ENCODE results near the gene PTPRN.
"Not testable (repeated sequence)": the region's sequence is repeated elsewhere in the genome, so short reads cannot be mapped to it uniquely, and the experiment has no call there.

The PTPRN gene

DNA sequence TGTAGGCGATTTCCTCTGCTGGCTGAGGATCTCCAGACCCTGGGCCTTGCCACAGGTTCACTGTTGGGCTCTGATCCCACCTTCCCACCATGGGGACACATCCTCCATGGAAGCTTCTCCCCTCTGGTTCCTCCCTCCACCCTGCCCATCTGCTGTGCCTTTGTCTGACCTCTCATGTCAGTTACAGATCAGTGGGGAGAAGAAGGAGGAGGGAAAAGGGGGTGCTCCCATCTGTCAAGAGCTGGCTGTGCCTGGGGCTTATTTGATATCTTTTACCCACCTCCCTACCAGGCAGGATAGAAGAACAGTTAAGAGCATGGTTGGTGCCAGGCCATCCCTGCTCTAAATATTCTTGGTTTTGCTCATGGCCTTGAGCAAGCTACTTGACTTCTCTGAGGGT is 42.3 kb downstream of the PTPRN start:
- DNase-seq: no peak

DNA sequence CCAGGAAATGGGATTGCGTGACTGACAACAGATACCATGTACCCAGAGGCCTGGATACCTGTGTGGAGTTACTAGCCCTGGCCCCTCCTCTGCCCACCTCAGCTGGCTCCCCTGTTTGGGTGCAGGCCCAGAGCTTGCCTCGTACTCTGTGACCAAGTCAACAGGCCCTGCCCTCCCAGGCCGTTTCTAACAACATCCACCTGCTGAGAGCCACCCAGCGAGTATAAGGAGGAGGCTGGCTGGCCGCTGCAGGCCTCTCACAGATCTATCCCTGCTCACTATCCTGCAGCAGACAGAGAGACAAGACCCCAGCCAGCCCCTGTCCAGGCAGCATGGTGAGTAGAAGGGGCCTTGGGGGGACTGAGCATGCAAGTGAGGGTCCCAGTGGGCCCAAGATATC is 43.0 kb downstream of the PTPRN start:
- no peak for DNase-seq

DNA sequence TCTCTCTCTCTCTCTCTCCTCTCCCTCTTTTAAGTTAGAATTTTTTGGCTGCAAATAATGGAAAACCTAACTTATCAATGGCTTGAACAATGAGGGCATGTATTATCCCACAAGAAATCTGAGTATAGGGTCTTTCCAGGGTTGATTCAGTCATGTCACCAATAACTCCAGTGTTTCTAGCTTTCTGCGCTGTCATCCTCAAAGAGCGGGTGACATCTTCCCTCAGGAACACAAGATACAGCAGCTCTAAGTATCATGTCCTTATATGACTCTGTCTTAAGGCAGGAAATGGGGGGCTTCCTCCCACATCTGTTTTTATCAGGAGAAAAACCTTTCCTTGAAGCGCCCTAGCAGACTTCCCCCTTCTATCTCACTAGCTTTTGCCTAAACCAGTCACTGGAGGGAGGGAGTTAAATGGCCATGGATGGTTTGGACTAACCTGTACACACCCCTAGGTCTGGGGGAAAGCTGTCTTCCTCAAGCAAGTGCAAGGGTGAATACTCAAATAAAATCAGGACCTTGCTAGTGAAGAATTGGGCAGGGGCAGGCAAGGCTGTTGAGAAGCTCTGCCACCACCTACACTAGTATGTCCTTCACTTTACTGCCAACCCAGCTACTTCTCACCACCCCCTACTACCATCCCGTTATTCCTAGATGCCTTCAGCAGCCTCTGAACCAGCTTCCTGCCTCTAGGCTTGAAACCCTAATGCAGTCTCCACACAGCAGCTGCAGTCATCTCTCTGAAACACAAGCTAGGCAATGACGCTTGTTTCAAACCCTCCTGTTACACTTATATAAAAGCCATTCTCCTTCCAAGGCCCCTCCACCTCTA is 48.0 kb downstream of the PTPRN start:
- DNase-seq: no peak

DNA sequence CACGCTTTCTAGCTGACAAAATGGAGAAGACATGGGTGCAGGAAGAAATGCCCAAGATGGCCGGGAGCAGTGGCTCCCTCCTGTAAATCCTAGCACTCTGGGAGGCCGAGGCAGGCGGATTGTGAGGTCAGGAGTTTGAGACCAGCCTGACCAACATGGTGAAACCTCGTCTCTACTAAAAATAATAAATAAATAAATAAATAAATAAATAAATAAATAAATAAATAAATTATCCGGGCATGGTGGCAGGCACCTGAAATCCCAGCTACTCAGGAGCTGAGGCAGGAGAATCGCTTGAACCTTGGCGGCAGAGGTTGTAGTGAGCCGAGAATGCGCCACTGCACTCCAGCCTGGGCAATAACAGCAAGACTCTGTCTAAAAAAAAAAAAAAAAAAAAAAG is 50.3 kb downstream of the PTPRN start:
- not testable (repeated sequence) for DNase-seq

DNA sequence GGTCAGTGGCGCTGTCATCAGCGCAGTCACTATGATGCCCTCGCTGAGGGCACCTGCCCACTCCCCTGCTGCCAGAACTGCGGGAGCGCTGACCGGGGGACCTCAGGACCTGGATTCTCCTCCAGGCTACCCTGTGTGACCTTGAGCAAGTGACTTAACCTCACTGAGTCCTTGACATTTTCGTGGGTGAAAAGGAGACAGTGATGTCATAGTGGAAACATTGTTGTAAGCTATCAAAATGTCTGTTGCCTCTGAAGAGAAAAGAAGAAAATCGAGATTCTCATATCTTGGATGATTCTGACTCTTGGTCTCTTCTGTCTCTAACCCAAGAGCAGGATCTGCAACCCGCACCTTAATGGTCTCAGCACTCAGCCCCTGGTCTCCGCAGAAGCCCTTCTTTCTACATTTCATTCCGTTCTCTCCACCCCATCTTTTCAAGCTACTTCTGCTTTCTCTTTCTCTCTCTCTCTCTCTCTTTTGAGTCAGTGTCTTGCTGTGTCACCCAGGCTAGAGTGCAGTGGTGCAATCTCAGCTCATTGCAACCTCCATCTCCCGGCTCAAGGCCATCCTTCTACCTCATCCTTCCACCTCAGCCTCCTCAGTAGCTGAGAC is 54.5 kb downstream of the PTPRN start:
- DNase-seq: peak; percentile 67

DNA sequence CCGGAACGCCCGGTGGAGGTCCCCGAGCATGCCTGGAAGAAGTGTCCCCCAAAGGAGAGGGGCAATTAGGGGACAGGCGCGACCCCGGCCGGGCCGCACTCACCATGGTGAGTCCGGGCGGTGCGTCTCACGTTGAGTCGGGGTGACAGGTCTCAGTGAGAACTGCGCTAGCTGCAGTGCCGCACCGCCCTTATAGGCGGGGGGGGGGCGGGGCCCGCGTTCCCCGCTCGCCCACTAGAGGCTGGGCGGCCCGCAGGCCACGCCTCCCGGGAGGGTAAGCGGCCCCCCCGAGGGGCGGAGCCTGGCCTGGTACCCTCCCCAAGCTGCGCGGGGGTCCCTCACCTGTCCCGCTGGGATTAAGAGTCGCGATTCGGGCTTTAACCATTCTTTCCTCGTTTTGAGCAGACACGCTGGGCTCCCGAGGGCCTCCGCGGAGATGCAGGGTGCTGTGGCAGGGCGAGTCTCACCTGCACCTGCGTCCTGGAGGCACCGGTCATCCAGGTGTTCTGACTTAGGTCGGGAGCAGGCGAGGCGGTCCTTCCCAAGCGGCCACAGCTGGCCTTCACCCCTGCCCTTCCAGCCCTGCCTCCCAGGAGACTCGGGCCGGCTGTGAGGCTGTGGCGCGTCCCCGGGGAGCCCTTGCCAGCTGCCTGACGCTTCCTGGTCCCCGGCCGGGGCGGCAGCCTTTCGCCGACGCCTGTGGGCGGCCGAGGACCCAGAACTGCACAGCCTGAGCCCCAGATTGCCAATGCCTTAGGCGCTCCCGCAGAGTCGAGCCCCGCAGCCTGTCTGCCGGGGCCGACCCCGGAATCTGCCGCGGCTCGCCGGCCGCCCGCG is 55.2 kb downstream of the PTPRN start, which contains the start of gene TUBA4A:
TUBA4A (minus strand) TSS at position 166 of the 837 bp plus-strand sequence; CDS start at position 106, 60 bp downstream.
- peak; percentile 96 for DNase-seq

DNA sequence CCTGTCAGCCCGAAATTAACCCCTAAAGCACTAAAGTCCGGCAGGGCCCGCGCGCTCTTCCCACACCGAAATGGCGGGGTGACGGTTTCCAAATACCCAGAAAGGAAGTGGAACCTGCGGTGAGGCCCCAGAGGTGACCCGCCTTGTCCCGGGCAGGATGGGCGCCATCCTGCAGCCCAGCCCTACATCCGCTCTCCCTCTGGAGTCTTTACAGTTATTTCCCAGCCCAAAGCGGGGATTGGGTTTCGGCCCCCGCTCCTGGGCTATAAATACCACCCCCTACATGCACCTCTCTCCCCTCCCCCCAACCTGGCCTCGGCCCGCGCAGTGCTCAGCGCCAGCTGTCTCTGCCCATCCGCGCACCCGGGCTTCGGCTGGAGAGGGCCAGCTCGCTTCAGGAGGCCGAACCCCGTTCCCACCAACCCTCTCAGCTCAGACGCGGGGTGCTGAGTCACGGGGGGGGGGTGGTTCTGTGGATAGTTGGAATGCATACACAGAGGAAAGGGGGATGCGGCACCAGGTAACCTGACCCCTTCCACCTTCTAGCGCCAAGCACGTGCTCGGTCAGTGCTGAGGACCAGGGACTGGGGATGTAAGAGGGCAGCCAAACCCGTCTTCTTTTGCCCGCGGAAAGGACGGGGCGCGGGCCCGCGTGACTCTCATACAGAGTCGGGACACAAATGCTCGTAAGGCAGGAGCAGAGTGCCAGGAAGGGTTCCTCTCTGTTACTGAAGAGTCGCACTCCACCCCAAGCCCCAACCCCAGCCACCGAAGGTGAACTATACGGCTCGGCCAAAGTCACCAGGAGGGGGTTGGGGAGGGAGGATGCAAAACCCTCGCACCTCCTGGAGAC is 56.1 kb downstream of the PTPRN start, which contains the start of gene TUBA4B:
TUBA4B (plus strand) TSS at position 344 of the 853 bp plus-strand sequence; CDS start at position 509, 165 bp downstream.
- peak; percentile 59 for DNase-seq

DNA sequence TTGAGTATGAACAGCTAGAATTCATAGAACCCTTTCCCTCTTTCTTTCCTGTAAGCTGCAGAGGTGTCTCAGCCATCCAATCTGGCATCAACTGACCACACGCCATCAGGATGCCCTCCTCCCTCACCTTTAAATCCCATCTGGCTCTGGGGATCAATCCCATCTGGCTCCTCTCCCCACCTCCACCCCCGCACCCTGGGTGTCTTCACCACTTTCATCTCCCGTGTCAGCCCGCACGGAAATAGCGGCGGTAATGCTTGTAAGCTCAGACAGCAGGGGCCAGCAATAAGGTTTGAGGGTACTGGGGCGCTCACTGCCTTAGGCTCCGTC is 56.7 kb downstream of the PTPRN start:
- peak; percentile 57 for DNase-seq

DNA sequence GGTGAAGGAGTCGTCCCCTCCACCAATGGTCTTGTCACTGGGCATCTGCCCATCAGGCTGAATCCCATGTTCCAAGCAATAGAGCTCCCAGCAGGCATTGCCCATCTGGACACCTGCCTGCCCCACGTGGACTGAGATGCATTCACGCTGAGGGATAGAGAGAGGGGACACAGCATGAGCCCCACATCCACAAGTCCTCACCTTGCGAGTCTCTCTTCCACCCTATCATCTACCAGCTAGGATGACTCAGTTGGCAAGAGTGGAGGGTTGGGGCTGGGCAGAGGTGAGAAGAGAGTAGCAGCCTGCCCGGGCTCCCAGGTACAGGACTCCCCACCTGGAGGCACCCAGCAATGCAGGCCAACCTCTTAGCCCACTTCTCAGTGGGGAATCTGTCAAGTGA is 57.1 kb downstream of the PTPRN start:
- DNase-seq: peak; percentile 49

DNA sequence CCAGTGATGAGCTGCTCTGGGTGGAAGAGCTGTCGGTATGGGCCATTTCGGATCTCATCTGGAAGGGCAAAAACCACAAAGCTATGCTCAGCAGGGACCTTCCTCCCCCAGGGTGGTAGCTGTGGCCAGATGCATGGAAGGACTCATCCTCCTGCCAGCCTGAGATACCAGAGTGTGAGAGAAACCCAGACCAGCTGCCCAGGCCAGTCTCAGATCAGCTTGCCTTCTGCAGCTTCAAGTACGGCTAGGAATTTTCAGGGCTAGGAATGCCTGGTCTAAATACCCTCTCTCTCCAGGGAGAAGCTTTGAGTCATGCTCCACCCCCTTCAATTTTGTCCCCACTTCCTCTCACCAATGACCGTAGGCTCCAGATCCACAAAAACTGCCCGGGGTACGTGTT is 57.5 kb downstream of the PTPRN start:
- DNase-seq: no peak

DNA sequence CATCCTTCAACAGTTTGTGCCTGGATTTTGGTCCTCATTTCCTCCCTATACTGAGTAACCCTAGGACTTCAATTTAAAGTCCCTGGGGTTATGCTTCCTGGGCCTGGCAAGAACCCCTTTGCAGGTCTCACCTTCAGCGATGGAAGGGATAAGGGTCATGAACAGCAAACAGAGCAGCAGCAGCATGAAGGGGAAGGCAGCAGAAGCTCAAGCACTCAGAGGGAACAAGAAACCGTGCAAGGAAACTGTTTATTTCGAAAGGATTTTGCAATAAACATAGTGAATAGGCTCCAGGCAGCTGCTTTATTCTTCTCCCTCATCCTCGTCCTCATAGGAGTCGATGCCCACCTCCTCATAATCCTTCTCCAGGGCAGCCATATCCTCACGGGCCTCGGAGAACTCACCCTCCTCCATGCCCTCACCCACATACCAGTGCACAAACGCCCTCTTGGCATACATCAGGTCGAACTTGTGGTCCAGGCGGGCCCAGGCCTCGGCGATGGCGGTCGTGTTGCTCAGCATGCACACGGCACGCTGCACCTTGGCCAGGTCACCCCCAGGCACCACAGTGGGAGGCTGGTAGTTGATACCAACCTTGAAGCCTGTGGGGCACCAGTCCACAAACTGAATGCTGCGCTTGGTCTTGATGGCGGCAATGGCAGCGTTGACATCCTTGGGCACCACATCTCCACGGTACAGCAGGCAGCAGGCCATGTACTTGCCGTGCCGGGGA is 59.0 kb downstream of the PTPRN start:
- DNase-seq: no peak

DNA sequence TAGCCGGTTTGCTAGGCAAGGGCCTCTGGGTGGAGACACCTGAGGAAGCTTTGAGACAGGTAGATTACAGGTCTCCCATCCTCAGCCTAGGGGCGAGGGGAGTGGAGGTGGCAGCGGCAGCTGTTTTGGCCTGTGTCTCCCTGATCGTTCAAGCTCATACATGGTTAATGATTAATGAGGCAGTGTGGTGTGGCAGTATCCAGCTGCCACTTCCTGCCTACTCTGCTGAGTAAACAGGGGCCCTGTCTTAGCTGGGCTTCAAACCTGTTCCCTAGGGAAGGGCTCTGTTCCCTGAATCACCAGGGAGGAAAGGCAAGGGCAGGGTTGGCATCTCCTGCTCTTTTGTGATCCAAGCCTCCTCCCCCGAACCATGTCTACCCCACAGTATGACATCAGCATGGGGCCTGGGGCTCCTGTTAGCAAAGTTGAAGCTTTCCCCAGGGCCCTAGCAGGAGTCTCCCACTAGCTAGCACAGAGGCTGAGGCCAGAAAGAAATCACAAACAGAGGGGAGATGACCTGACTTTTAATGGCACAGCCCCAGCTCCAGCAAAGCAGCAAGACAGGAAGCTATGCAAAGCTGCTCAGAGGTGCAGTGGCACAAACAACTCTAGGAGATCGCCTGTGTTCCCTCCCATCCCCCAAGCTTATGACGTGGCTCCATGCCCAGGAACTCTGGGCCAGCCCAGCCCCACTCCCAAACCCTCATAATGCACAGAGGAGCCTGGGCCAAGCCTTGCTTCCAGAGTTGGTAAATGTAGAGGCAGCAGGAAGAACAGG is 59.8 kb downstream of the PTPRN start:
- DNase-seq: peak; percentile 63

DNA sequence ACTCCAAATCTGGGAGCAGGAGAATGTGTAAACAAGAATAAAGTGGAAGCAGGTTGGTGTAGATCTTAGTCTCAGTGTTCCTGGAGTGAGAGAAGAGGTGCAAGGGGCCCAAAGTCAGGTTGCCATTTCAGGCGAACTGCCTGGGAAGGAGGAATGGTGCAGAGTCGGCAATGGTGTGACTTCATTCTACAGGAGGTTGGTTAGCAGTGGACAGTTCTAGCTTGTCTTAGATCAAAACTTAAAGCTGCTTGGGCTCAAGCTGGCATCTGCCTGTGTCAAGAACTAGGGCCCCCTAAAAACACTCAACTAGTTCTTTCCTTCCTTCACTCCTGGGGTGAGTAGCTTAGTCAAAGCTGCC is 60.4 kb downstream of the PTPRN start:
- DNase-seq: no peak

DNA sequence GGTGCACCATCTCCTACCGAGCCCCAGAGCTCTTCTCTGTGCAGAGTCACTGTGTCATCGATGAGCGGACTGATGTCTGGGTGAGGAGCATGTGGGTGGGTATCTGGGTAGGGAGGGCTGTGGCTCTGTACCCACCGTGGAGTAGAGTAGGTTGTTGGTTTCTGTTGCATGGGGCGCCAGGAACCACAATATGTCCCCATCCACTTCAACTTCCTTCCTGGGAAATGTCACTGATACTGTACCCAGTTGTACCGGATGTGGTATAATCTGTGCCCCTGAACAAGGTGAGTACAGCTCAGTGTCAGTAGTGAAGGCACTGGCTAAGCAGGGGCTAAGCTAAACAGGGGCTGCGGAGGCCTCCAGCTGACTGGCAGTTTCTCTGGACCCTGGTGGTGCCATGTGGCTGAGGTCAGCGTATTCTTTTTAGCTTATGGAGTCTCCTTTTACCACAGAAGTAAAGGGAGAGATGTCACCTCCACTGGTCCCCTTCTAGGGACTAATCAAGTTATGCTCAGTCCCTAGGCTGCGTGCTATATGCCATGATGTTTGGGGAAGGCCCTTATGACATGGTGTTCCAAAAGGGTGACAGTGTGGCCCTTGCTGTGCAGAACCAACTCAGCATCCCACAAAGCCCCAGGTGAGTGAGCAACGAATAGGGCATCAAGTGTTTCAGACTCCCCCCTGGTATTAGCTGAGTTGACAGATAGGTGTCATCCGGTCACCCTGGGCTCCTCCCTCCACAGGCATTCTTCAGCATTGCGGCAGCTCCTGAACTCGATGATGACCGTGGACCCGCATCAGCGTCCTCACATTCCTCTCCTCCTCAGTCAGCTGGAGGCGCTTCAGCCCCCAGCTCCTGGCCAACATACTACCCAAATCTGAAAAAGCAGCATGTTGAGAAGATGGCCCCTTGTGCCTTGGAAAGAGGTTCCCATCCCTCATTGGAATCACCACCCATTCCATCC is 61.2 kb downstream of the PTPRN start:
- DNase-seq: peak; percentile 57

DNA sequence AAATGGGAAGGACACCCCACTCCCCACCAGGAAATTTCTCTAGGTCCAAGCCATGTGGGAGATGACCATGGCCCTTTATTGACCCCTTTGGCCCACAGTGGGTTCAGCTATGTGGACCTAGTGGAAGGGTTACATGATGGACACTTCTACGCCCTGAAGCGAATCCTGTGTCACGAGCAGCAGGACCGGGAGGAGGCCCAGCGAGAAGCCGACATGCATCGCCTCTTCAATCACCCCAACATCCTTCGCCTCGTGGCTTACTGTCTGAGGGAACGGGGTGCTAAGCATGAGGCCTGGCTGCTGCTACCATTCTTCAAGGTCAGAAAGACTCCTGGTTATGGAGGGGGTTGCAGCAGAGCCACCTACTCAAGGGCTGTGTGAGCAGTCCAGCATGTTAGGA is 62.6 kb downstream of the PTPRN start:
- no peak for DNase-seq

DNA sequence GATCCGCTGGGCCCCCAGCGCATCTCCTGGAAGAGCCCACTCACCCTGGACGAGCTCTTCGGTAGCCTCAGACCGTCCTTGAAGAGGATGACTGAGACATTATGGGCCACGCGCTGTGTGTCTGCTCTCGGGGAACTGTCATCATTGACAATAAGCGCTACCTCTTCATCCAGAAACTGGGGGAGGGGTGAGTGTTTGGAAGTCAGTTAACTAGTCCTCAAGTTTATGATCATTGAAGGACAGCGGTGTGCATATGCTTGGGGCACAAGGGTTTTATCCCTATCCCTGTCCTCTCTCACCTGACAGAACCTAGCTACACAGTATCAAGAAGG is 63.3 kb downstream of the PTPRN start:
- DNase-seq: no peak

DNA sequence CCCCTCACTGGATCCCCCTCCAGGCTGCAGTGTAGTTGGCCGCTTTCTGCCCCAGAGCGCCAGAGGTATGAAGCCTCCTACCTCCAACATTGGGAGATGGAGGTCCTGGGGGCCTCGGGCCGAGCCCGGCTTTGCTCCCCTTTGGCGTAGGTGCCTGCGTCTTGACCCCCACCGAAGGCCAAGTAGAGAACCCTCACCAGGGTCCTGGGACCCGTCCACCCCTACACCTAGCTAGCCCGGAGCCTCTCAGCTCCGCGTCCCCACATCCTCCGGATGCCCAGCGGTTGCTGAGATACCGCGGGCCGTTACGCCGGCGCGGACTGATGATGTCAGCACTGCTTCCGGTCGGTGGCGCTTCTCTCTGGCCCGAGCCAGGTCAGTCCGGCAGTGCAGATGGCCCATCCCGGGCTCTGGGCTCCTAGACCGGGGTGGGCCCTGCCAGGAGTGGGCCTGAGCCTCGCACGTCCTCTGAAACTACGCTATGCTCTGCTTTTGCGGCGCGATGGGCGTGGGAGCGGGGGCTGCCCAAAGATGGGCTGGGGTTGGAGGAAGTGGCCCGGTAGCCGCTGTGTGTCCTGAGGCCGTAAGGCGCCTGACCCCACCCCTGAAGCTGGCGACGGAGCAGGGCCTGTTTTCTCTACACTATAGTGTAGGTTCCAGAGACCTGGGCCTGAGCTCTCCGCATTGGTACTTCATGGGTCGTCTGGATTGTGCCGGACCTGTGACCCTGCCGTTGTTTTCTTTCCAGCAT is 63.9 kb downstream of the PTPRN start, which contains the start of the genes GLB1L and STK16:
GLB1L (minus strand) TSS at position 297 of the 751 bp plus-strand sequence. CDS start 1,871 bp downstream, outside the sequence.
STK16 (plus strand) TSS at position 332 of the 751 bp plus-strand sequence. CDS start 521 bp downstream, outside the sequence.
- DNase-seq: peak; percentile 85

DNA sequence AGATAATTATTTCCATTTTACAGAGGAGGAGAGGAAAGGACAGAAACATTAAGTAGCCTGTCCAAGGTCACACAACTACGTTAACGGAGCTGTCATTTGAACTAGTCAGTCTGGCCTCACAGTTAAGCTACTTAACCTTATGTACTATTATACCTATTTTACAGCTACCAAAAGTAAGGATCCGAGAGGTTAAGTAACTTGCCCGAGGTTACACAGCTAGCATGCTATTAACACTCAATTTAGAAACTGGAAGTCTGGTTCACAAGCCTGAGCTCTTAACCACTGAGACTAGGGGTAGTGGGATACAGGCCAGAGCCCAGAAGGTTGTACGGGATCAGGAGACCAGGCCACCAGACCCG is 64.4 kb downstream of the PTPRN start:
- DNase-seq: no peak

DNA sequence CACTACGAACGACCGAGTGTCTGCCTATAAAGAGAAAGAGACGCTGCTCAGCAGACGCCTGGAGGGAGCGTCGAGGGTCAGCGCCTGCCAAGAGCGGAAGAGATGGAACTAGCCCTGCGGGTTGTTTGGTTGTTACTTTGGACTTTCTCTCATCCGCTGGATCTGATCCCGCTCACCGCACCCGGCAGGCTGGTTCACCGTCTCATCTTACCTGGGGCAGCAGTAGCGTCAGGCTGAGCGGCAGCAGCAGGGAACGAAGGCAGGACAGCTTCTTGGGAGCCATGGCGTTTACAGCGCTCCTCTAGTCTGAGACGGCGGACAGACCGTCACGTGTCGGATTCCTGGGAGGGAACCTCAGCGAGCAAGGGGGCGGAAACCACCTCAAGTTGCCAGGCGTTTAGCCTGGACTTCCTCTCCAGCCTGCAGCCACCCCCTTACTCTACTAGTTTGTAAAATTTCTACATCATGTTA is 65.9 kb downstream of the PTPRN start:
- DNase-seq: no peak

All from activated T-cell treated with anti-CD3 and anti-CD28 coated beads, Interleukin-2, amount 50 U/mL, for 1 hour (primary cell).